ENCODE data around the gene POLQ.

POLQ gene

DNA sequence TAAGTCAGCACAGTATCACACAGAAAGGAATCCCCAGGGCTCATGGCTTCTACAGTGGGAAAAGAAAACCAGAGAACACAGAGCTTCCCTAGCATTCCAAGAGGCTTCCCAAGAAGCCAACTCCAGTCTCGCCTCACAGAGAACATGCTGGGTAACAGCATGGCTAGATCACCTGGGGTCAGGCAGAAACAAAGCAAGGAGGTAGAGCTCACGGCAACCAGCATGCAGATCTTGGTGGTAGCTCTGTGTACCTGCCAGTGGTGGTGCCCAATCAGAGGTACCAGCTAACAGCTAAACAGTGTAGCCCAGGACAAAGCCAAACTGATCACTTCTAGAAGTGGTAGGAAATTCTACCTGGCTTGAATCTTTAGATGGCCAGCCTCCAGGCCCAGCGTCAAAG, 31.3 kb downstream of the POLQ start:
- Histone ChIP-seq H4K20me1 (ENCODE audit: control insufficient read depth, insufficient read depth, low read depth, low read length) (no peaks in the 10 kb centered on the region), H3K36me3 (ENCODE audit: control insufficient read depth, low read length) (peaks cover 75% of the 10 kb centered on the region), H3F3A (ENCODE audit: control insufficient read depth, insufficient read depth) (no peaks in the 10 kb centered on the region), H3K27me3 (ENCODE audit: control insufficient read depth, low read length) (no peaks in the 10 kb centered on the region), H3K79me2 (ENCODE audit: control insufficient read depth, low read length) (peaks cover 49% of the 10 kb centered on the region), H3K9me2 (replicated peaks; ENCODE audit: control insufficient read depth, low read length) (no peaks in the 10 kb centered on the region), H3K4me3 (ENCODE audit: low read length) (no peak overlapping the region), H3K4me2 (ENCODE audit: low read length) (no peak overlapping the region), H3K4me1 (ENCODE audit: control insufficient read depth, low read length) (peaks cover 7% of the 10 kb centered on the region), H3K27ac (ENCODE audit: low read depth, low read length) (no peak overlapping the region), H3K9me3 (ENCODE audit: control insufficient read depth, insufficient read depth, low read length) (no peaks in the 10 kb centered on the region)
- TF ChIP-seq, protein P1, sequence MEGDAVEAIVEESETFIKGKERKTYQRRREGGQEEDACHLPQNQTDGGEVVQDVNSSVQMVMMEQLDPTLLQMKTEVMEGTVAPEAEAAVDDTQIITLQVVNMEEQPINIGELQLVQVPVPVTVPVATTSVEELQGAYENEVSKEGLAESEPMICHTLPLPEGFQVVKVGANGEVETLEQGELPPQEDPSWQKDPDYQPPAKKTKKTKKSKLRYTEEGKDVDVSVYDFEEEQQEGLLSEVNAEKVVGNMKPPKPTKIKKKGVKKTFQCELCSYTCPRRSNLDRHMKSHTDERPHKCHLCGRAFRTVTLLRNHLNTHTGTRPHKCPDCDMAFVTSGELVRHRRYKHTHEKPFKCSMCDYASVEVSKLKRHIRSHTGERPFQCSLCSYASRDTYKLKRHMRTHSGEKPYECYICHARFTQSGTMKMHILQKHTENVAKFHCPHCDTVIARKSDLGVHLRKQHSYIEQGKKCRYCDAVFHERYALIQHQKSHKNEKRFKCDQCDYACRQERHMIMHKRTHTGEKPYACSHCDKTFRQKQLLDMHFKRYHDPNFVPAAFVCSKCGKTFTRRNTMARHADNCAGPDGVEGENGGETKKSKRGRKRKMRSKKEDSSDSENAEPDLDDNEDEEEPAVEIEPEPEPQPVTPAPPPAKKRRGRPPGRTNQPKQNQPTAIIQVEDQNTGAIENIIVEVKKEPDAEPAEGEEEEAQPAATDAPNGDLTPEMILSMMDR (IDR thresholded peaks at IDR 0.05; ENCODE audit: low read depth, low read length, poor library complexity, severe bottlenecking): no peak
- TF ChIP-seq EZH2phosphoT487 (IDR thresholded peaks at IDR 0.05; ENCODE audit: borderline replicate concordance, low read length): no peak

DNA sequence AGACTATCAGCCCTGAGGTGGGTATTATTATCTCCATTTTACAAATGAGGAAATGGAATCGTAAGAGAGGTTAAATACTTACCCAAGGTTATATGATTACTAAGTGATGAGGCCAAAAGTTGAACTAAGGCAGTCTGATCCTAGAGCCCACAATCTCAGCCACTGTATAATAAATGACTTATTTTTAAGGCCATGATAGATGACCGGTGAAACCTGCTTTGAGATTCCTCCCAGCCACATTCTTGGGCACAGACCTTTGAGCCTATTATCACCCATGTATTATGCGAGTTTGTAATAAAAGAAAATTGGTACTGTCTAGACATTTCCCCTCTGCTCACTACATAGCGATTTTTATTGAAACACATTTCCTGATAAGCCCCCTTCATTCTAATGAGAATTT, 37.4 kb downstream of the POLQ start:
- no peaks in the 10 kb centered on the region for H3K9me2 ChIP-seq (replicated peaks; ENCODE audit: control insufficient read depth, low read length)
- H3K36me3 ChIP-seq (ENCODE audit: control insufficient read depth, low read length): peaks cover 76% of the 10 kb centered on the region
- no peaks in the 10 kb centered on the region for H3K9me3 ChIP-seq (ENCODE audit: control insufficient read depth, insufficient read depth, low read length)
- no peaks in the 10 kb centered on the region for H3K79me2 ChIP-seq (ENCODE audit: control insufficient read depth, low read length)
- H3K27ac ChIP-seq (ENCODE audit: low read depth, low read length): no peak overlapping the region
- no peak for TF ChIP-seq EZH2phosphoT487 (IDR thresholded peaks at IDR 0.05; ENCODE audit: borderline replicate concordance, low read length)
- TF ChIP-seq, protein P1 (IDR thresholded peaks at IDR 0.05; ENCODE audit: low read depth, low read length, poor library complexity, severe bottlenecking): no peak
- H3K4me2 ChIP-seq (ENCODE audit: low read length): no peak overlapping the region
- no peaks in the 10 kb centered on the region for H3F3A ChIP-seq (ENCODE audit: control insufficient read depth, insufficient read depth)
- H3K4me1 ChIP-seq (ENCODE audit: control insufficient read depth, low read length): no peaks in the 10 kb centered on the region
- H4K20me1 ChIP-seq (ENCODE audit: control insufficient read depth, insufficient read depth, low read depth, low read length): no peaks in the 10 kb centered on the region
- H3K4me3 ChIP-seq (ENCODE audit: low read length): no peak overlapping the region
- no peaks in the 10 kb centered on the region for H3K27me3 ChIP-seq (ENCODE audit: control insufficient read depth, low read length)

DNA sequence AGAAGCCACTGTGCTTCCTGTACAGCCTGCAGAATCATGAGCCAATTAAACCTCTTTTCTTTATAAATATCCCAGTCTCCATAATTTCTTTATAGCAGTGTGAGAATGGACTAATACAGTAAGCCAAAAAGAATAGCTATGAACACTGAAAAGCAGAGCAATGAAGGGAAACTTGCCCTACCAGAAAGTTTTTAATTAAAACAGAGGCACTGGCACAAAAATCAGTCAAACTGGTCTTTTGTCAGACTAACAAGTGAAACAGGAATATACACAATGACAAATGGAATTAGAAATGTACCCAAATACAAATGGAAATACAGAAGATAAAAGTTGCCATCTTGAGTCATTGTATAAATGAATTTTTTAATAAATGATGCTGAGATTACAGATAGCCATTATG, 40.5 kb downstream of the POLQ start:
- H3K4me3 ChIP-seq (ENCODE audit: low read length): no peak overlapping the region
- H3K36me3 ChIP-seq (ENCODE audit: control insufficient read depth, low read length): peaks cover 77% of the 10 kb centered on the region
- no peak overlapping the region for H3K4me2 ChIP-seq (ENCODE audit: low read length)
- H3K4me1 ChIP-seq (ENCODE audit: control insufficient read depth, low read length): no peaks in the 10 kb centered on the region
- TF ChIP-seq, protein P1 (IDR thresholded peaks at IDR 0.05; ENCODE audit: low read depth, low read length, poor library complexity, severe bottlenecking): no peak
- no peak for TF ChIP-seq EZH2phosphoT487 (IDR thresholded peaks at IDR 0.05; ENCODE audit: borderline replicate concordance, low read length)
- no peaks in the 10 kb centered on the region for H3F3A ChIP-seq (ENCODE audit: control insufficient read depth, insufficient read depth)
- no peaks in the 10 kb centered on the region for H3K27me3 ChIP-seq (ENCODE audit: control insufficient read depth, low read length)
- H3K9me3 ChIP-seq (ENCODE audit: control insufficient read depth, insufficient read depth, low read length): no peaks in the 10 kb centered on the region
- no peaks in the 10 kb centered on the region; the same call in 1 of the 2 replicates for H3K79me2 ChIP-seq (ENCODE audit: control insufficient read depth, low read length)
- no peak overlapping the region for H3K27ac ChIP-seq (ENCODE audit: low read depth, low read length)
- H3K9me2 ChIP-seq (replicated peaks; ENCODE audit: control insufficient read depth, low read length): no peaks in the 10 kb centered on the region
- no peaks in the 10 kb centered on the region for H4K20me1 ChIP-seq (ENCODE audit: control insufficient read depth, insufficient read depth, low read depth, low read length)
